ENCODE measurements around the gene FAM20B. TPM values are rescaled to one million over a fixed set of nuclear protein-coding genes. Genes with fewer than 3 reads are reported as not detected.
A peak's percentile ranks its signal among the peaks of the same experiment; 100 is the strongest.

Gene FAM20B
- total and polyA plus RNA-seq, 2 of the 13 experiments (the other 11 are each of a cell fraction or from before 2014, with no cell fraction given): 13.8 to 26.9 TPM

GRCh38 chr1:179080866-179081686 is 55.4 kb downstream of the FAM20B start (continued):
- TF ChIP-seq, protein P1, sequence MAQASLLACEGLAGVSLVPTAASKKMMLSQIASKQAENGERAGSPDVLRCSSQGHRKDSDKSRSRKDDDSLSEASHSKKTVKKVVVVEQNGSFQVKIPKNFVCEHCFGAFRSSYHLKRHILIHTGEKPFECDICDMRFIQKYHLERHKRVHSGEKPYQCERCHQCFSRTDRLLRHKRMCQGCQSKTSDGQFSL (CRISPR knock-in tag; IDR thresholded peaks at IDR 0.05): no peak
- TF ChIP-seq ZNF605 (CRISPR knock-in tag; IDR thresholded peaks at IDR 0.05): 0 out of 2 replicates have a peak, but pooled peaks have one; percentile 38
- TF ChIP-seq IRX3 (CRISPR knock-in tag; IDR thresholded peaks at IDR 0.05; ENCODE audit: borderline replicate concordance, low read depth): no peak
- TF ChIP-seq BRD4 (CRISPR knock-in tag; IDR thresholded peaks at IDR 0.05): no peak
- TF ChIP-seq ZNF468 (CRISPR knock-in tag; IDR thresholded peaks at IDR 0.05): no peak
- no peak for TF ChIP-seq KMT2B (CRISPR knock-in tag; IDR thresholded peaks at IDR 0.05)
- TF ChIP-seq DMAP1 (CRISPR knock-in tag; IDR thresholded peaks at IDR 0.05): no peak
- TF ChIP-seq ZNF883 (CRISPR knock-in tag; IDR thresholded peaks at IDR 0.05; ENCODE audit: not compliant biosample characterization): no peak
- 0 out of 2 replicates have a peak, but pooled peaks have one; percentile 36 for TF ChIP-seq ZNF44 (CRISPR knock-in tag; IDR thresholded peaks at IDR 0.05)
- no peak for TF ChIP-seq ZC3H4 (CRISPR knock-in tag; IDR thresholded peaks at IDR 0.05; ENCODE audit: borderline replicate concordance)
- no peak for TF ChIP-seq SAP130 (CRISPR knock-in tag; IDR thresholded peaks at IDR 0.05; ENCODE audit: low read depth)
- TF ChIP-seq TRAFD1 (CRISPR knock-in tag; IDR thresholded peaks at IDR 0.05; ENCODE audit: borderline replicate concordance): no peak
- TF ChIP-seq ZNF574 (CRISPR knock-in tag; IDR thresholded peaks at IDR 0.05): no peak
- no peak for TF ChIP-seq SYNCRIP (IDR thresholded peaks at IDR 0.05; ENCODE audit: insufficient read depth, low read depth, low read length)
- no peak for TF ChIP-seq ISL2 (CRISPR knock-in tag; IDR thresholded peaks at IDR 0.05)
- 0 out of 2 replicates have a peak, but pooled peaks have one; percentile 33 for TF ChIP-seq ZNF556 (CRISPR knock-in tag; IDR thresholded peaks at IDR 0.05; ENCODE audit: borderline replicate concordance)
- 0 out of 2 replicates have a peak, but pooled peaks have one; percentile 55 for TF ChIP-seq ZNF619 (CRISPR knock-in tag; IDR thresholded peaks at IDR 0.05)
